HFFc6 (cell line): Measurements from ENCODE around the gene APOBEC3B. TPM values are rescaled to one million over a fixed set of nuclear protein-coding genes. Genes with fewer than 3 reads are reported as not detected.

Experiments
- DNase-seq: peaks from one replicate; pipeline ENCODE4 v3.0.0-alpha.2; 2018
- H3K27ac Mint-ChIP-seq: 2 replicates; pipeline ENCODE4 v1.8.0; 2020; ENCODE audit warnings: mild to moderate bottlenecking, mixed read lengths
- H3K27me3 Mint-ChIP-seq: 2 replicates; pipeline ENCODE4 v1.8.0; 2021; ENCODE audit warnings: mild to moderate bottlenecking, moderate library complexity, mixed read lengths; ENCODE audit not compliant: insufficient read depth
- H3K36me3 Mint-ChIP-seq: 2 replicates; pipeline ENCODE4 v1.8.0; 2021; ENCODE audit warnings: low read depth, mixed read lengths
- H3K4me1 Mint-ChIP-seq: 2 replicates; pipeline ENCODE4 v1.8.0; 2020; ENCODE audit warnings: low read depth, mixed read lengths
- H3K4me3 Mint-ChIP-seq: 2 replicates; pipeline ENCODE4 v1.8.0; 2020; ENCODE audit warnings: mild to moderate bottlenecking, moderate library complexity, mixed read lengths
- H3K9me3 Mint-ChIP-seq: 2 replicates; pipeline ENCODE4 v1.8.0; 2020; ENCODE audit warnings: mild to moderate bottlenecking, mixed read lengths
- long read RNA-seq: library from polyadenylated mRNA; unstranded; transcript quantifications from one replicate; pipeline ENCODE4 v2.0.0, GENCODE V29; 2019
- total RNA-seq, 6 experiments: library from RNA; stranded (reverse); fragmentation: NEBNext Ultra II Directional; extraction: Animal tissue kit (Norgen Biotek cat#: 25700); gene quantifications; 2 replicates in 1 of 6; 3 replicates in 5 of 6; pipeline ENCODE4 v1.2.3, GENCODE V29; 2021
- TF ChIP-seq, protein P1 (sequence below): fragments of 200-600 bp; sonication (generic); IDR thresholded peaks from 2 replicates; pipeline ENCODE4 v1.5.0; 2021; ENCODE audit warnings: antibody characterized with exemption, mild to moderate bottlenecking

The APOBEC3B gene
- 10 to 100 TPM; 14.9 to 44.2 (median 39.4) TPM for total RNA-seq
- long read RNA-seq, transcript APOBEC3B-201 (8 exons, 1,533 nt): major isoform, 29 of 36 reads
- long read RNA-seq, partial matches to known transcripts: 5 of 36 reads
- long read RNA-seq, other reads (novel, unspliced or antisense): 1 of 36 reads

DNA sequence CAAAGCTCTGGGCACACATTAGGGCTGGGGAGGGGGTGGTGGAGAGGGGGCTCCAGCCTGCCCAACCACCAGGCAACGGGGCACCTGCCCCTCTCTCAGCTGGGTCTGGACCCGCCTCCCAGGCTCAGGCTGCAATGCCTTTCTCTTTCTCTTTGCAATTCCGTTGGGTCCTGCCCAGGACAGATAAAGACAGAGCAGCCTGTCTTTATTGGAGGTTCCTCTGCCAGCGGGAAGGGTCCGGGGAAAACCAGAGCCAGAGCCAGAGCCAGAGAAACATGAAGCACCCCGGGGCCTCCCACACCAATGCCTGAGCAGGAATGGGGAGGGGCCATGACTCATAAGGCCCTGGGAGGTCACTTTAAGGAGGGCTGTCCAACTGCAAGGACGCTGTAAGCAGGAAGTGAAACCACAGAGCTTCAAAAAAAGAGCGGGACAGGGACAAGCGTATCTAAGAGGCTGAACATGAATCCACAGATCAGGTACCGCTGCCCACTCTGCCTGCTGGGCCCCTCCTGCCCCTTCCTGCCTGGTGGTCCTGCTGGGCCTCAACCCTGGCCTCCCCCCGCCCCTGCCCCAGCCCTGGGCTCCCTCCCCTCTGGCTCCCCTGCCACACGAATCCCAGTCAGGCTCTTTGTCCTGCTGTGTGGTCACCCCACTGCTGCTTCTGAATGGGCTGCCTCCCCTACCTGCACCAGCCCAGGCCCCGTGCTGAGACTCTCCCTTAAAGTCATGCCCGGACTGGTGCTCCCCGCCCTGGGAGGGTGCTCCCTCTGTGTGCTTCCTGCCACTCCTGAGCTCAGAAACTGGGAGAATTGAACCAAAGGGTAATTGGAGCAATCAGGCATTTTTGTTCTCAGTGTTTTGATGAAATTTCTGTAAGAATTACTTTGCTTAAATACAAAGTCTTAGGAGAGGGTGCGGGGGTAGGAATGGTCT is at the start of gene APOBEC3B:
APOBEC3B (plus strand) TSS at position 356 of the 936 bp plus-strand sequence; CDS start at position 463, 107 bp downstream.
- Mint-ChIP-seq H3K36me3 (peaks cover 18% of the 10 kb centered on the region), H3K27ac (peak within 1 kb of the TSS; percentile 89), H3K4me3 (peak within 1 kb of the TSS; percentile 90), H3K9me3 (peaks cover 6% of the 10 kb centered on the region), H3K4me1 (peaks cover 36% of the 10 kb centered on the region), H3K27me3 (peaks cover 3% of the 10 kb centered on the region; the same call in 1 of the 2 replicates)
- peak; percentile 92 for DNase-seq
- TF ChIP-seq, protein P1, sequence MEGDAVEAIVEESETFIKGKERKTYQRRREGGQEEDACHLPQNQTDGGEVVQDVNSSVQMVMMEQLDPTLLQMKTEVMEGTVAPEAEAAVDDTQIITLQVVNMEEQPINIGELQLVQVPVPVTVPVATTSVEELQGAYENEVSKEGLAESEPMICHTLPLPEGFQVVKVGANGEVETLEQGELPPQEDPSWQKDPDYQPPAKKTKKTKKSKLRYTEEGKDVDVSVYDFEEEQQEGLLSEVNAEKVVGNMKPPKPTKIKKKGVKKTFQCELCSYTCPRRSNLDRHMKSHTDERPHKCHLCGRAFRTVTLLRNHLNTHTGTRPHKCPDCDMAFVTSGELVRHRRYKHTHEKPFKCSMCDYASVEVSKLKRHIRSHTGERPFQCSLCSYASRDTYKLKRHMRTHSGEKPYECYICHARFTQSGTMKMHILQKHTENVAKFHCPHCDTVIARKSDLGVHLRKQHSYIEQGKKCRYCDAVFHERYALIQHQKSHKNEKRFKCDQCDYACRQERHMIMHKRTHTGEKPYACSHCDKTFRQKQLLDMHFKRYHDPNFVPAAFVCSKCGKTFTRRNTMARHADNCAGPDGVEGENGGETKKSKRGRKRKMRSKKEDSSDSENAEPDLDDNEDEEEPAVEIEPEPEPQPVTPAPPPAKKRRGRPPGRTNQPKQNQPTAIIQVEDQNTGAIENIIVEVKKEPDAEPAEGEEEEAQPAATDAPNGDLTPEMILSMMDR: no peak

DNA sequence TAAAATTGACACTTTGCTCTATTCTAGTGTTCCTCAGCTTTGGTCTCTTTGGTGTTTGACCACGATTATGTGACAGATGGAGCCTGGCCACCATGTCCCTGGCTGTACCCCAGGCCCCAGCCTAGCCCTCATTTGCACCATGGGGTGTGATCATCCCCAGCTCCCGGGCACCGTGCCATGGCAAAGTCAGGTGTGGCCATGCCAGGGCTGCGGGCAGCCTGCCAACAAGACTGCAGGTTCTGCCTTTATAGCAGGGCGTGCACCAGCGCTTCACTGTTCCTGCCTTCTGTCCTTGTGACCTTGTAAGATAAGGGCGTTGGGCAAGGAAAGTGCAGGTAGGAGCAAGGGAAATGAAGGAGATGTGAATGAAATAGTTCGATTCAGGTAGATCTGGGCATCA is 47.1 kb upstream of the APOBEC3B start:
- TF ChIP-seq, protein P1: no peak
- Mint-ChIP-seq H3K4me3 (no peak overlapping the region), H3K4me1 (no peaks in the 10 kb centered on the region), H3K9me3 (no peaks in the 10 kb centered on the region), H3K36me3 (no peaks in the 10 kb centered on the region), H3K27me3 (peaks cover 45% of the 10 kb centered on the region), H3K27ac (no peak overlapping the region)
- no peak for DNase-seq

DNA sequence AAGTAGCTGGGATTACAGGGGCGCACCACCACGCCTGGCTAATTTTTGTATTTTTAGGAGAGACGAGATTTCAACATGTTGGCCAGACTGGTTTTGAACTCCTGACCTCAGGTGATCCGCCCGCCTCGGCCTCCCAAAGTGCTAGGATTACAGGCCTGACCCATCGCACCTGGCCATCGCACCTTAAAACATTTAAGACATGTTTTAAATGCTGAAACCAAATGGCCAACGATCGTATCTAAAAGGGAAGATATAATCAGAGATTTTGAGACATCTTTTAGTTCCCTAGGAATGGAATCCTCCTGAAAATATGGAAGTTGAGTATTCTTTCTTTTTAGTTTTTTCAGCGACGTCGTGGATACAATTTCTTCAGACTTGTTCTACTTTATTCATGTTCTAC is 46.5 kb upstream of the APOBEC3B start:
- DNase-seq: no peak
- TF ChIP-seq, protein P1: no peak
- Mint-ChIP-seq H3K4me3 (no peak overlapping the region), H3K27me3 (peaks cover 42% of the 10 kb centered on the region), H3K9me3 (no peaks in the 10 kb centered on the region), H3K4me1 (no peaks in the 10 kb centered on the region), H3K27ac (no peak overlapping the region), H3K36me3 (no peaks in the 10 kb centered on the region)

DNA sequence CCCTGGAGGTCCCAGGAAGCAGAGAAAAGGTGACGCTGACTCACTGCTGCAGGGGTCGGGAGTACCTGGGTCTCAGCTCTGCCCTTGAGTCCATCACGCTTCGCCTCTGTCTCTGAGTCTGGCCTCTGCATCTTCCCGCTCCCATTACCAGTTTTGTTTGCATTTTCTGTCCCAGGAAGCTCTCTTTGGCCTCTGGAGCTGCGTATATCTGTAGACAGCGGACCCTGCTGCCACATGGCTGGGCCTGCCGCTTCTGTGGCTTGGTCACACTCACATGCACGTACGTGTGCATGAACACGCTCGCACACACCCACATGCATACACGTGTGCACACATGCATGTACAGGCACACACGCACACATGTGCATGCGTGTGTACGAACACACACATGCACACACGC is 45.6 kb upstream of the APOBEC3B start:
- no peaks in the 10 kb centered on the region for H3K9me3 Mint-ChIP-seq
- H3K36me3 Mint-ChIP-seq: no peaks in the 10 kb centered on the region
- peaks cover 43% of the 10 kb centered on the region for H3K27me3 Mint-ChIP-seq
- H3K4me1 Mint-ChIP-seq: peaks cover under 1% of the 10 kb centered on the region; the same call in 1 of the 2 replicates
- no peak overlapping the region for H3K27ac Mint-ChIP-seq
- H3K4me3 Mint-ChIP-seq: no peak overlapping the region
- TF ChIP-seq, protein P1: no peak
- DNase-seq: no peak

DNA sequence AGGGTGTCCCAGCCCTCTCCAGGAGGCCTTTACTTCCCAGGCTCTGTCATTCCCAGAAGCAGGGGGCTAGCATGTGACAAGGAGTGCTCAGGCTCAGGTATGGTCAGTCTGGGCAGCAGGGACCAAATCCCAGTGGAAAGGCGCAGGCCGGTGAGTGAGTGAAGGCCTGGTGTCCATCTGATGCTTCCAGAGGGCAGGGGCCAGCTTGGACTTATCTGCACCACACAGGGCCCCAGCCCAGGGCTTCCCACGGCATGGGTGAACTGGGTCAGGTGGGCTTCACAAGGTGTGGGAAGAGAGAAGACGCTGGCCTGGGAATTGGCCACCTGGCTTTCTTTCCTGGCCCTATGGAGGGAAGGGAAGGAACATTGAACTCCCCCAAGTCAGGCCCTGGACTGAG is 45.1 kb upstream of the APOBEC3B start:
- no peak for DNase-seq
- no peaks in the 10 kb centered on the region for H3K36me3 Mint-ChIP-seq
- TF ChIP-seq, protein P1: no peak
- H3K4me3 Mint-ChIP-seq: no peak overlapping the region
- H3K27me3 Mint-ChIP-seq: peaks cover 40% of the 10 kb centered on the region
- peaks cover 5% of the 10 kb centered on the region; the same call in 1 of the 2 replicates for H3K4me1 Mint-ChIP-seq
- H3K27ac Mint-ChIP-seq: no peak overlapping the region
- no peaks in the 10 kb centered on the region for H3K9me3 Mint-ChIP-seq
